Stimulated activated naive CD8-positive, alpha-beta T cell treated with anti-CD3 and anti-CD28 coated beads, Interleukin-15, Interleukin-2, amounts not matched to agents 100 U/mL and 50 U/mL, for 24 hours (primary cell): Measurements from ENCODE around the gene BABAM2.
"Not testable (repeated sequence)": the region's sequence is repeated elsewhere in the genome, so short reads cannot be mapped to it uniquely, and the experiment has no call there.

Experiments
- ATAC-seq: fragments of 150-1000 bp; cut with Tn5 transposase; one replicate; pipeline ENCODE4 v1.10.0; 2021
- DNase-seq: peaks from one replicate; pipeline ENCODE4 v3.0.0; 2021

BABAM2 gene

DNA sequence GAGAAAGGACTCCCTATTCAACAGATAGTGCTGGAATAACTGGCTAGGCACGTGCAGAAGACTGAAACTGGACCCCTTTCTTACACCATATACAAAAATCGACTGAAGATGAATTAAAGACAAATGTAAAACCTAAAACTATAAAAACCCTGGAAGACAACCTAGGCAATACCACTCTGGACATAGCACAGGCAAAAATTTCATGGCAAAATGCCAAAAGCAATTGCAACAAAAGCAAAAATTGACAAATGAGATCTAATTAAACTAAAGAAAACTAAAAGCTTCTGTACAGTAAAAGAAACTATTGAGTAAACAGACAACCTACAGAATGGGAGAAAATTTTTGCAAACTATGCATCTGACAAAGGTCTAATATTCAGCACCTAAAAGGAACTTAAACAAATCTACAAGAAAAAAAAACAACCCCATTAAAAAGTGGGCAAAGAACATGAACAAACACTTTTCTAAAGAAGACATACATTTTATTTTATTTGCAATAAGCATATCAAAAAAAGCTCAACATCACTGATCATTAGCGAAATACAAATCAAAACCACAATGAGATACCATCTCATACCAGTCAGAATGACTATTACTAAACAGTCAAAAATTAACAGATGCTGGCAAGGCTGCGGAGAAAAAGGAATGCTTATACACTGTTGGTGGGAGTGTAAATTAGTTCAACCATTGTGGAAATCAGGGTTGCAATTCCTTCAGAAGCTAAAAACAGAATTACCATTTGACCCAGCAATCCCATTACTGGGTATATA is 8.5 kb upstream of the BABAM2 start:
- not testable (repeated sequence) for ATAC-seq, DNase-seq

DNA sequence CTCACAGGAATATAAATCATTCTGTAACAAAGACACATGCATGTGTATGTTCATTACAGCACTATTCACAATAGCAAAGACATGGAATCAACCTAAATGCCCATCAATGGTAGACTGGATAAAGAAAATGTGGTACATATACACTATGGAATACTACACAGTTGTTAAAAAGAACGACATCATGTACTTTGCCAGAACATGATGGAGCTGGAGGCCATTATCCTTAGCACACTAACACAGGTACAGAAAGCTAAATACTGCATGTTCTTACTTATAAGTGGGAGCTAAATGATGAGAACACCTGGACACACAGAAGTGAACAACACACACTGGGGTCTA is 8.0 kb upstream of the BABAM2 start:
- not testable (repeated sequence) for ATAC-seq, DNase-seq

DNA sequence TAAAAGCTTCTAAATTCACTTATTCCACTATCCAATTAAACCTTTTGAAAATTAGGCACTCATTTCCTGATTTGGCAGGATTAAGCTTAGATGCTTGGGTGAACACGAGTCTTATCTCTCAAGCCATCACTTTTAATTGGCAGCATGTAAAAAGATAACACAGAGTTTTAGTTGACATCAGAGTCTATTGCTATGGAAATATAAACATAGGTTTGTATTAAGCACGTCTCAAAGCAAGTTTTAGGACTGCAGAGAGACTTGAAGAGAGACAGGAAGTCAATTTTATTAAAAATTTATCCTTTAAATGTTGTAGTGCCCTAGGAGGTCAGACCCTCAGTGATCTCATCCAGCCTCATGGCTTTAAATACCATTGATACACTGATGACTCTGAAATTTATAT is 5.9 kb upstream of the BABAM2 start:
- DNase-seq, result no peak
- no peak for ATAC-seq

DNA sequence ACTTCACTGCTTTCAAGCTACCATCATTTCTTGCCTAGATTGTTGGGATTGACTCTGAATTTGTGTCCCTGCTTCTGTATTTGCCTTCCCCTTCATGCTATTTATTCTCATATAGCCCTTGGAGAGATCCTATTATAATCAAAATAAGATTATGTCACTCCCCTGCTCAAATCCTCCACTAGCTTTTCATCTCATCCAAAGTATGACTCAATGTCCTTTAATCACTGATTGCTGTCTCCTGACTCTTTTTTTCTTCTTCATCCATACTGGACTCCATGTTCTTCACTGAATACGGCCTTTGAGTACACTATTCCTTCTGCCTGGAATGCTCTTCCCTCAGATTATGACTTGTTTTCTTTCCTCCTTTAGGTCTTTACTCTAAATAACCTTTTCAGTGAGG is 5.3 kb upstream of the BABAM2 start:
- ATAC-seq (no peak), DNase-seq (no peak)

DNA sequence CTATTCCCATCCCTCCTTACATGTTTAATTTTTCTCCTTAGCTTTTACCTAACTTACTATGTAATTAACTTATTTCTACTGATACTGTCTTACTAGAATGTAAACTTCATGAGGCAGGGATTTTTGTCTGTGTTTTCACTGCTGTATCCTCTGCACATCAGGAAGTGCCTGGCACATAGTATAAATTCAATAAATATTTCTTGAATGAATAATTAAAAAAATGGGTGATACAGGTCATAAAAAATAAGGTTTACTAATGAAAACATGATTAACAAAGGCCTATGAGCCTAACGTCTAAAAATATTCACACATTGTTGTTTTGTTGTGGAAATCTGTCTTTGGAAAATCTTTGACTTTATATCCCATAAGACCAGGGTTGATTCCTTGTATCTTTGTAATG is 4.9 kb upstream of the BABAM2 start:
- no peak for DNase-seq

DNA sequence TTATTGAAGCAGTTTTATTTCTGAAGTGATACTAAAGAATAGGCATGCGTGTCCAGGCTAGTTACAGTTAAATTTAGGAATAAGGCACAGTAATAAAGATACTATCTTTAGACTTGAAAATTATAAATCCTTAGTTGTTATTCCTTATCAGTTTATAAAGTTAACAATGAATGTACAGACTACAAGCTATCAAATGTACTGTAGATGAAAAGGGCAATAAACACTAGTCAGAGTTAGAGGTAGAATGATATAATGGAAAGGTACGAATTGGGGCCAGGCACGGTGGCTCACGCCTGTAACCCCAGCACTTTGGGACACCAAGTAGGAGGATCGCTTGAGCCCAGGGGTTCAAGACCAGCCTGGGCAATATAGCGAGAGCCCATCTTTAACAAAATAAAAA is 4.2 kb upstream of the BABAM2 start:
- ATAC-seq, result no peak
- no peak for DNase-seq

More for the DNA sequence above, 4.9 kb upstream of the BABAM2 start:
- no peak for ATAC-seq

DNA sequence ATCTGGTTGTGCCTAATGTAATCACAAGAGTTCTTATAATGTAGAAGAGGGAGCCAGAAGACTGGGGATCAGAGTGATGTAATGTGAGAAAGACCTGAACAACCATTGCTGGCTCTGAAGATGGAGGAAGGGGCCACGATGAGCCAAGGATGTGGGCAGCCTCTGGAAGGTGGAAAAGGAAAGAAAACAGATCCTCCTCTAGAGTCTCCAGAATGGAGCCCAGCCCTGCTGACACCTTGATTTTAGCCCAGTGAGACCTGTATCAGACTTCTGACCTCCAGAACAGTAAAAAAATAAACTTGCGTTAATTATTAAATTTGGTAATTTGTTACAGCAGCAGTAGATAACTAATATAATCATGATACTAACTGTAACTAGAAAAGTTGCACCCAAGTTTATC is 3.4 kb upstream of the BABAM2 start:
- ATAC-seq (no peak), DNase-seq (no peak)

DNA sequence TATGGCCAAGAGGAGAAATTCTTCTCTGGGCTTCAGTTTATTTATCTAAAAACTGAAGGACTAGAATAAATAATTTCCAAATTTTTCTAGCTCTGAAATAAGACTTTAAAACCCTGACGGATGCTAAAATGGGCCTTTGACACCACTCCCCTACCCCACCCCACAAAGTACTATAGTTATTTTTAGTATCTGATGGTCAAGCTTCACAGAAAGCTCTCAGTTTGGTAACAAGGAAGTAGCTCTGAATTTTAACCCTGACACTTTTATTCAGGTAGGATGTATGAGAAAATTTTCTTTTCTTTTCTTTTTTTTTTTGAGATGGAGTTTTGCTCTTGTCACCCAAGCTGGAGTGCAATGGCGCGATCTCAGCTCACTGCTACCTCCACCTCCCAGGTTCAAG is 2.7 kb upstream of the BABAM2 start:
- DNase-seq, result no peak
- no peak for ATAC-seq

DNA sequence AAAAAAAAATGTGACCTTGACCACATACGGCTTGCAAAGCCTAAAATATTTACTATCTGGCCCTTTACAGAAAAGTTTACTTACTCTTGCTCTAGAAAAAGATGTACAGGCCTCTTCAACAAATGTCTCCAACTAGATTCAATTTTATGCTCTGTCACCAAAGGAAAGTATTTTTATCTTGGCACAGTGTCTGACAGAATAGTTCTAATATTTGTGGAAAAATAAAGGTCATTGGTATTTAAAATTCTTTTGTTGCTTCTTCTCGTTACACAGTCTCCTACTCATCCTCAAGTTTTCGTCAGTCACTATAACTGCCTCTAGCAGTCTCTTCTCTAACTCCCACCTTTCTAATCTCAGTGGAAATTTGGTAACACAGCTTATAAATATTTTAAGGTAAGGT is 1.7 kb upstream of the BABAM2 start:
- ATAC-seq (no peak), DNase-seq (no peak)

DNA sequence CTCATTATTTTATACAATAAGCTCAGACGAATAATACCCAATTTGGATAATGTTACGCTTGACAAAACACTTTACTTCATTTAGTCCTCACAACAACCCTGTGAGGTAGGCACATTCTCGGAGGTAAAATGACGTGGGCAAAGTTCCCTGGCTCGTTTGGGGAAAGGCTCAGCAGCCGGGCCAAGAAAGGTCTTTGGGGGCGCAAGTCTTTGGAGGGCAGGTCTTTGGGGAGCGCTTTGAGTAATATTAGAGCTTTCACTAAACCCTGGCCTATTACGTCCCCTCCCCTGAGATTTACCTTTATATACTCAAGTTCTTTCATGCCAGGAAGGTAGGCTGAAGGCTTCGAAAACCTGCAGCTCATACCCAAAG is 769 bp upstream of the BABAM2 start:
- no peak for DNase-seq
- ATAC-seq, result no peak

DNA sequence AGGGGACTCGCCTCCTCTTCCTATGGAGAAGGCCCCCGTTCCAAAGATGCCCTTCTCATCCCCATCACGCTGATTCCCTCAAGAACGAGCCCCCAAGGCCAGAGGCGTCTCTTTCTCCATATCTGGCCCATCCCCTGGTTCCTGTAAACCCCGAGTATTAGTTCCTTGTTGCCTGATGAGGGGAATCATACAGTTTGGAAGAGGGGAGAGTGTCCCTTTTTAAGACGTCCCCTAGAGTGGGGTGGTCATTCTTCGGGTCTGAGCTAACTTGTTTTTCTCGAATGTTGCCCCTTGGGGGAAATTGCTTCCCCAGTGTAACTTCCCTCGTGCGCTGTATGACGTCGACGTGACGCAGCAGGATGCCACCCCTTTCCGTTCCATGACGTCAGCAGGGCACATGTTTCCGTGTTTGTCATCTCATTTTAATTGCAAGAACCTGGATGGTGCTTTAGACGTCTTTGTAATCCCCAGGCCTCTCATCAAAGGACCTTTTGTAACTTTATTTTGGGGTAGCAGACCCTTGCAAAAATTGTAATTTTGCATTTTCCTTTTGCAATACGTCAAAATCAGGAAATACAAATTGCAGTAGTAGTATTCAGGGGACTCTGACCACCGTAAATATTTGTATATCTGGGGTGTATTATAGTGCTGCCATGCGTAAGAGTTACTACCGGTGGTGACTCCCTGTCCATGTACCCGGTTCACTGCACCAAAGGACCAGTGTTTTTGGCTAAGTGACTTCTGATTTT is 569 bp downstream of the BABAM2 start:
- ATAC-seq (peak; percentile 19), DNase-seq (peak; percentile 88)

DNA sequence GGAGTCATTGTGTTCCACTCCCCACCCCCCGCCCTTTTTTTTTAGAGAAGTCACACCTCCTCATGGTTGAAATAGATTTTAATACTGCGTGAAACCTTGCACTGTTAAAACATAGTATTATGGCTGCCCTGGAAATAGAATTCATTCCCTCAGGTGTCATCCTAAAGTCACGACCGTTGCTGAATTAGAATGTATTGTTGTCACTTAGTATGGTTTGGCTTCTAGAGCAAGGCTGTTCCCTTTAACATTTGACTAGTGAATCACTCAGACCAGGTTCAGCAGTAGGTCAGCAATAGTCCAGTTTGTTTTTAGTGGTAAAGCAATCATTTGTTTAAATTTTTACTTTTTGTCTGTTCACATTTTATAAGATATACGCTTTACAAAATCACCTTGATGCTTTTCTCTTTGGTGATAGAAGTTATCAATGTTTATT is 1.2 kb downstream of the BABAM2 start:
- DNase-seq, result no peak
- ATAC-seq, result no peak

DNA sequence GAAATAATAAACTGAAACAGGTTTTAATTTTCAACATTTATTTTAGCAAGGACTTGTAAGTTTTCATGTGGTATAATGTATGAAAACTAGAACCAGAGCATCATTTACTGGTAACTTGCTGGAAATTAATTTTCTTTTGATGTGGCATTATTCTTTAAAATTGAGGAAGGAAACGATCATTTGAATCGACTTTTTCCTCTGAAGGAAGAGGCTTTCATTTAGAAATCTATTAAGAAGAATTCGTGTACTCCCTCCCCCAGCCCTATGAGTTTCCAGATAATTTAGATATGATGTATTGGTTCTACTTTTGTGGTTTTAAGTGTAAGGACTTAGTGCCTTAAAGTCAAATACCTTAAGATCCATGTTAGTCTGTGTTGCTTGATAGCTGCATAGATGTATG is 2.5 kb downstream of the BABAM2 start:
- DNase-seq (no peak), ATAC-seq (no peak)

DNA sequence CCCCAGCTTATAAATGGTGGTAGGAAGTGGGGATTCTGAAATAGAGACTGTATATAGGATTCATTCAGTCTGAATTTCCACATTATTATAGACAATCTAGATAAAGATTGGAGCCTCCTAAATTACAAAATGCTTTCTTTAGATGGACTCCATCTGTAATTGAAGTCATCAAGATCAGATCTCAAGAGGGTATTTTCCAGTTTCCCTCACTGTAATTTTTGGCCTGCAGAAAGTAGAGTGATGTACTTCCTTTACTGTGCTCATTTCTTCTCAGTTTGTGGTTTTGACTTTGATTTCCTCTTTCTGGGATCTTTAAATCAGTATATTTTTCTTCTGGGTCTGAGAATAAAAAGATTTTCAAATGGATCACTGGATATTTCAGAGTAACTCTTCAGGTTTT is 7.2 kb downstream of the BABAM2 start:
- no peak for DNase-seq
- no peak for ATAC-seq

DNA sequence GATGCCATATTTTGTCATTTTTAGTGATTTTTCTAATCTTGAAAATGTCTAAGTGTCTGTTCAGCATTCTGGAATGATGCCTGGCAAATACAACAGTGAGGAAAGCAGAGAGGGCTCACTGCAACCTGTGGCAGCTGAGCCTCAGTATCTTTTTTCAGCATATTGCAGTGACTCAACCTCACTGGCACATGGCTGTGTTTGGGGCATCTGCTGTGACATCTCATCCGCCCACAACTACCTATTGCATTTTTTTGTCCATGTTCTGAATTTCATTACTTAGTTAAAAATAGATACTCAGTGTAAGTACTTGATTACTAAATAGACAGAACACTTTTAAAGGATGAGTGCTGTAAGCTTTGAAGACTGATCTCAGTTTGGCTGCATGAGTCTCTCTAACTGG is 10.7 kb downstream of the BABAM2 start:
- ATAC-seq, result peak; percentile 79
- DNase-seq, result peak; percentile 35

DNA sequence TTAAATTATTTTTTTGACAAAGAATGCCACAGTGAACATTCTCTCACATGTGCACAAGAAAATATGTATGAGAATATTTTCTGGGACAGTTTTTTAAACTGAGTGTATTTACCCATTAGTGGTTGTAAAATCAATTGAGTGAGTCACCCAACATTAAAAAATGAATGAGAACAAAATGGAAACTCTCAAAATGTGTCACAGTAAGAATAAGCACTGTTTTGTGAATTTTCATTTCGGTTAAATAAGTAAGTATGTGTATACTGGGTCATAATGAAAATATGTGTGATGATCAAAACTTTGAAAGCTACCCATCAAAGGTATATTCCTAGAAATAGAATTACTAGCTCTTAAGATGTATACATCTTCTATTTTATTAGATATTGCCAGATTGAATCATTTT is 11.6 kb downstream of the BABAM2 start:
- DNase-seq (no peak), ATAC-seq (peak; percentile 76)

DNA sequence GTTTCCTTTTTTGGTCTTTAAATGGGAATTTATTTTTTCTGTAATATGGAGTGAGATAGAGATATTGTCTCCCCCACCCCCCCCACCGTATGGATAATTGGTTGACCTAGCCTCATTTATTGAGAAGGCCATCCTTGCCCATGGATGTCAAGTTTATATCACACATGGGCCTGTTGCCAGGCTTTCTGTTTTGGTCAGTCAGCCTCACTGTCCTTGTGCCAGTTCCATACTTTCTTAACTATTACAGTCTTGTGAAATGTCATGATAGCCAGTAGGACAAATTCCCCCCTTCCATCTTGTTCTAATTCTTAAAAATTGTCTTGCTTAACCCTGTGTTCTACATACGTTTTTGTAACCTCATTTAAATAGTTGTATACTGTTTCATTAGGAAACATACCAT is 12.5 kb downstream of the BABAM2 start:
- DNase-seq (no peak), ATAC-seq (no peak)

DNA sequence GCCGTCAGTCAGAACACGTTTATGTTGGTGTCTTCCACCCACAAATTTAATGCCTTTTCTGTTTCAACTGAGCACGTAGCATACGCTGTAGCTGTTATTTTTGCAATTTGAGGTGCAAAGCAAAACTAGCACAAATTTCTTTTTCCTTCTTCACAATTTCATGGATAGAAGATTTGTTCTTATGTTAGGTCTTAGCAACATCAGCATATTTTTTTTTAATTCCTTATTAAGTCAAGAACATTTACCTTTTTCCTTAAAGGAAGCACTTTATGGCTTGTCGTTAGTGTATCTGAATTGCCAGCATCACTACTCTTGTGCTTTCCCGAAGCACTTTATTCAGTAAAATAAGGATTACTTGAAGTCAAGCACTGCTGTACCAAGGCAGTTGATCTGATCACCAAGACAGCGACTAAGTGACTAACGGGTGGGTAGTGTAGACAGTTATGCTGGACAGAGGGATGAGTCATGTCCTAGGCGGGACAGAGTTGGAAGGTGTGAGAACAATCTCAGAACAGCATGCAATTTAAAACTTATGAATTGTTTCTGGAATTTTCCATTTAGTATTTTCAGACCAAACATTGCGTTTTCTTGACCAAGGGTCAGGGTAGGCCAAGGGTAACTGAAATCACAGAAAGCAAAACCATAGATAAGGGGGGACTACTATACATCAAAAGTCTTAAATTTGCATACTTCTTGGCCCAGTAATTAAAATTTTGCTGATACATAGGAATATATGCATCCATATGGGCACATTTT is 13.3 kb downstream of the BABAM2 start:
- ATAC-seq (peak; percentile 64), DNase-seq (no peak)

DNA sequence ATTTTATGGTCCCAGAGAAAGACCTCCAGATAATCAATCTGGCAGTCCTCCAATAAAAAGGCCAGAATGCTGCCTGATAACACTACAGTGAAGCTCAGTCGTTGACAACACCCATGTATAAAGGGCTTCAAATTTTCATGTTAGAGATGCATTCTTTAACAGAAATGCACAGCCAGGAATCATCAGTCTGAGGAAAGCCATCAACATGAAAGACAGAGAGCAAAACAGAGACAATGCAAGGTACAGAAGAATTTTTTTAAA is 13.8 kb downstream of the BABAM2 start:
- ATAC-seq (no peak), DNase-seq (no peak)

DNA sequence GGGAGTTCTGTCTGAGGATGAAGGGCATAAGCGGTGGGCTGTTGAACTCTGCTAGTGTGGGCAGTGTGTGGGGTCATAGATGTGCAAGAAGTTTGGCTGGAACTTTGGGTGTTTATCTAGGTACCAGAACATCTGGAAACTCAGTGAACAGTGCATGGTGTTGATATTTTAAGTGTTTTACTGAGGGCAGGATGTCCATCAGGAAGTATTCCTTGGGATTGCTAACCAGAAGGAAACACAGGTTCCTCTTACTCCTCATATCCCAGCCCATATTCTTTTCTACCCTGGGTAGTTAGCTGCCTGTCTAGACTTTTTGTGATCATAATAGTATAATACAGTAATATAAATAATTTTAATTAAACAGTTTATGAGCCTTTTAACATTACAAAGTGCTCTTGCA is 15.5 kb downstream of the BABAM2 start:
- ATAC-seq, result no peak
- DNase-seq, result no peak

DNA sequence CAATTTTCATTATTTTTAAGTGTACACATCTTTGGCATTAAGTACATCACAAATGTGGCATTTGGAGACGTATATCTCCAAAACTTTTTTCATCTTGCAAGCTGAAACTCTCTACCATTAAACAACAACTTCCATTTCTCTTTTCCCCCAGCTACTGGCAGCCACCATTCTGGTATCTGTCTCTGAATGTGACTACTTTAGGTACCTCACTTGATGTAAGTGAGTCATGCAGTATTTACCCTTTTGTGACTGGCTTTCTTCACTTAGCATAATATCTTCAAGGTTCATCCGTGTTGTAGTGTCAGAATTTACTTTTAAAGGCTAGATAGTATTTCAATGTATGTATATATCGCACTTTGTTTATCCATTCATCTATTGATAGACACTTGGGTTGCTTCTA is 17.0 kb downstream of the BABAM2 start:
- peak; percentile 83 for ATAC-seq
- DNase-seq, result no peak

DNA sequence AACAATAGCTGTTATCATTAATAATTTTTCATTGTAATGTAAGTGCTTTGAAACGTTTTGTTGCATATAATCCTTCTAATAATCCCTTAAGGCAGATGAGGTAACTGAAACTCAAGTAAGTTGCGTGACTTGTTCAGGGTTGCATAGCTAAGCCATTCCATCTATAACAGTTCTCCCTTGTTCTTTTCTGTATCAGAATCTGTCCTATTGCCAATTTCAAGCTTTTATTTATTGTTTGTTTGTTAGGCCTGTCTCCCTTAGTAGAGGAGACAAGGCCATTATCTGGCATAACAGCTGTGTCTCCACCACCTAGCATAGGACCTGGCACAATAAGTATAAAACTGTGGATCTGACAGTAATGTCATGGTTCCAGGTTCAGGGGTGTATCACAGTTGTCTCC is 19.4 kb downstream of the BABAM2 start:
- DNase-seq (no peak), ATAC-seq (no peak)

DNA sequence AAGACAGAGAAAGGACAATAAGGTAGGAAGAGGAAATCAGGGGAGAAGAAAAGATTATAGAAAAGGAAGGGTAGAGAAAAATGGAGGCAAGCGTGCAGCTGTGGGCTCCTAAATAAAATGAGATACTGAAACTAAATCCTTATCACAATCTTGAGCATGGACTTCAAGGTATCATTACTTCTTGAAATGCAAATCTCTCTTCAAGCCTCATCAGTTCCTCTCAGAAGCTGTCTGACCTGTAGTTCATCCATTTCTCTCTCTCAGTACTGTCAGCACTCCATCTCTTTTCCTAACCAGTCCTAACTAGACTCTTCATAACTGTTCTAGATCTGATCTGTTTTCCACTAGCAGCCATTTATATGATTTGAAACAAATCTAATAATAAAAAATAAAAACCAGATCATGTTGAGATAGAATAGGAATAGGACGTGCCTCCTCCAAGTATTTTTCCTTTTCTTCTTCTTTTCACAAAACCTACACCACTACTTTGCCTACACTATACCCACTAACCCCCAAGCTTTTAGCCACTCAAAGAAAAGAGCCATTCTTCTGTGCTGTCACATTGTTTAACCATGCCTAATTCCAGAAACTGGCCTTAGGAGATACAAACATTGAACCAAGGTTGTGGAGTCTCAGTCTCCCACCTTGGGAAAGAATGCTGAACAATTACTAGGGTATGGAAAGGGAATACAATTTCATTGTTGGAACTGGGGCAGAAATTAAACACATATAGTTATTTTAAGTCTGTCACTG is 21.1 kb downstream of the BABAM2 start:
- no peak for ATAC-seq
- DNase-seq, result no peak
